Measurements from ENCODE around the gene MMP2.

MMP2 gene

DNA sequence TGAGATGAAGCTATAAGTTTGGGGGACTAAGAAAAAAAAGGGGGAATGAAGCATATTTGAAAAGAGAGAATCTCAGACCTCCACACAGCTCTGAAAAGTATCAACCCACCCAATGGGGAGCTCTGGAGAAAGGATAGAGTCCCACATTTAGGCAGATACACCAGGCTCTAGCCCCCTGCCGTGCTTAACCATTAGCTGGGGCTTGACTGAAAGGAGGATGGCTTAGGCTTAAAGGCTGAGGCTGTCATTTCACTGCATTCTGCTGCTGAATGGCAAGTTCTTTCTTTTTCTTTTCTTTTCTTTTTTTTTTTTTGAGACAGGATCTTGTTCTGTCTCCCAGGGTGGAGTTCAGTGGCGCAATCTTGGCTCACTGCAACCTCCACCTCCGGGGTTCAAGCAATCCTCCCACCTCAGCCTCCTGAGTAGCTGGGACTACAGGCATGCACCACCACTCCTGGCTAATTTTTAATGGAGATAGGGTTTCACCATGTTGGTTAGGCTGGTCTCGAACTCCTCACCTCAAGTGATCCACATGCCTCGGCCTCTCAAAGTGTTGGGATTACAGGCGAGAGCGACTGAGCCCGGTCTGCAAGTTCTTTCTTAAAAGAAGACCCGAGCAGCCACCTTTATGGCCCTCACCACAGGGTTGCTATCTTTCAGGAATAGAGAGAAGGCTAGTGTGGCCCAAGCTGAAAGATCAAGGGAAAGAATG, 9.0 kb upstream of the MMP2 start:
- DNase-seq, result no peak

DNA sequence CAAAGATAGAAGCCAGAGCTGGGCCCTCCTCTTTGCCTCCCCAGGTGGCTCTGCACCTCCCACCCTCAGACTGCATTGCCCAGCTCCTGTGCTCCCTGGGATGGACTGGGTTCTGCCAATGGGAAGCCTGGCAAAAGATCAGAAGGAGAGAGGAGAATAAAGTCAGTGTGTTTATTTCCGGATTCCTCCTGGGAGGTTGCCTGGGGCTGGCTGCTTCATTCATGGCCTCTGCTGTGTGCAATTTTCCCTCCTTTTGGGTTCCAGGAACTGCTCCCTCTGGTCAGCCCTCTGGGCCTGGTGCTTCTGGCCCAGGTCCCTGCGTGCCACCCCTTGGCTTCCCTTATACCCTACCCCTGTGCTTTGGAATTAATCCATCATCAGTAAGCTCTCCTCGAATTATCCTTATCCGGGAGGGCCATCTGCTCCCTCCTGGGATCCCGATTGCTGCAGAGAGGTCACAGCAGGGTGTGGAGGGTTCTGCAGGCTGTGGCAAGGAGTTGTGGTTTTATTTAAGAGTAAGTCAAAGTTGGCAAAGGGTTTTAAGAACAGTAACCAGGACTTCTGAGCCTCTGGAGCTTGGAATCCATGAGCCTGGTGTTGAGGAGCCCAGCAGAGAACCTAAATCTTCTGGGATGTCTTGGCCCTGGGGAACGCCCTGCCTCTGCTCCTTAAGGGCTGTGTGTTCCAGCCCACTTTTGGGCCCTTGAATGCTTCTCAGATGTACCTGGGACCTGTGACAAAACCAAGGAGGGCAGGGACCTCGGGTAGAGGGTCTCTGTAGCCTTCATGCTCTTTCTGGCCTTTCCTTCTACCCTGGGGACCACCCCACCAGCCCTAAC, 8.2 kb upstream of the MMP2 start:
- no peak for DNase-seq

DNA sequence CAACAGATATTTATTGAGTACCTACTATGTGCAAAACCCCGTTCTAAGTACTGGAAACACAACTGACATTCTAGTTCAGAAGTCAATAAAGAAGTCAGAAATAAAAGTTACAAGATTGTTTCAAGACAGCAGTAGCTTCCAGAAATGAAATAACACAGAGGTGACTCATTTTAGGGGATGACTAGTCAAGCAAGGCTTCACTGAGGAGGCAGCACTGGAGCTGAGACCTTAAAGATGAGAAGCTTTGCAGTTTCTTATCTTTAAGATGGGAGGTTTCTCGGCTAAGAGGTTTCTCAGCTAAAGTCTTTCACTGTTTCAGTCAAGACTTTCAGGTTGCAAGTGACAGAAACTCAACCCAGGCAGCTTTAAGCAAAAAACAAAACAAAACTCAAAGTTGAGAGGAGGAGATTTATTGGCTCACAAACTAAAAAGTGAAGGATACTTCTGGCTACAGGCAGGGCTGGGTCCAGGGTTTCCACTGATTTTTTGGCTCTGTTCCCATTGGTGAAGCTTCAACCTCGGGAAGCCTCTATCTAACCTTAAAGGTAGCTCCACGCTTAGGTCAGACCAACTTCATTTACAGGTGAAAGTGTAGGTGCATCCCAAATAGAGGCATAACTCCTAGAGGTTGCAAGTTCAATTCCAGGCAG, 7.4 kb upstream of the MMP2 start:
- DNase-seq, result no peak

DNA sequence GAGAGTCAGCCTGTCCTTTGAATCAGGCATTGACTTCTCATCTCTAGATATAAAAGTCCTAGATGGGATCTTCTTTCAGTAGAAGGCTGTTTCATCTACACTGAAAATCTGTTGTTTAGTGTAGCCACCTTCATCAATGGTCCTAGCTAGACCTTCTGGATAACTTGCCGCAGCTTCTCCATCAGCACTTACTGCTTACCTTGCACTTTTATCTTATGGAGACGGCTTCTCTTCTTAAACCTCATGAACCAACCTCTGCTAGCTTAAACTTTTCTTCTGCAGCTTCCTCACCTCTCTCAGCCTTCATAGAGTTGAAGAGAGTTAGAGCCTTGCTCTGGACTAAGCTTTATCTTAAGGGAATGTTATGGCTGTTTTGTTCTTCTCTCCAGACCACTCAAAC, 5.4 kb upstream of the MMP2 start:
- no peak for DNase-seq

DNA sequence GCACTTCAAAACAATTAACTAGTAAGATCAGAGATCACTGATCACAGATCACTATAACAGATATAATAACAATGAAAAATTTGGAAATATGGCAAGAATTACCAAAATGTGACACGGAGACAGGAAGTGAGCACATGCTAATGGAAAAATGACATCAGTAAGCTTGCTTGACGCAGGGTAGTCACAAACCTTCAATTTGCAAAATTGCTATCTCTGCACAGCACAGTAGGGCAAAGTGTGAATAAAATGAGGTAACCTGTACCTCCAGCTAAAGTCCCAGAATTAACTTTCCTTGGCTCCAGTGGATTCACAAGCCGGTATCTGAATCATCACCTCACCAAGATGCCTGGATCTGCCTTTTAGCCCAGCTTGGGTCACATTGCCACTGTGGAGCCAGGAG, 4.2 kb upstream of the MMP2 start:
- DNase-seq, result no peak

DNA sequence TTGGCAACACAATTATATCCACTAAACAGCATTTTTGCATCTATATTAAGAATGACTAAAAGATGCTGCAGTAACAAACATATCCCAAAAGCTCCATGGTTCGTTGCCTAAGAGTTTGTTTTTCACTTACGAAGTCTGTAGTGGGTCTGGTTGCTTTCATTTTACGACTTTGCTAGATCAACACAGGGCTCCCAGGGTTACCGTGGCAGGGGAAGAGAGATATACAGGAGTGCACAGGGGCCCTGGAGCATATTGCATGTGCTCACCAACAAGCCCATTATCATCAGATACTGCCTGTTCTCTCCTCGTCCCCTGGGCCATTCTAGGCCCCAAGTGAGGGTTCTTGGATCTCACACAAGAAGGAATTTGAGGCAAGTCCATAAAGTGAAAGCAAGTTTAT, 3.1 kb upstream of the MMP2 start:
- DNase-seq, result no peak

DNA sequence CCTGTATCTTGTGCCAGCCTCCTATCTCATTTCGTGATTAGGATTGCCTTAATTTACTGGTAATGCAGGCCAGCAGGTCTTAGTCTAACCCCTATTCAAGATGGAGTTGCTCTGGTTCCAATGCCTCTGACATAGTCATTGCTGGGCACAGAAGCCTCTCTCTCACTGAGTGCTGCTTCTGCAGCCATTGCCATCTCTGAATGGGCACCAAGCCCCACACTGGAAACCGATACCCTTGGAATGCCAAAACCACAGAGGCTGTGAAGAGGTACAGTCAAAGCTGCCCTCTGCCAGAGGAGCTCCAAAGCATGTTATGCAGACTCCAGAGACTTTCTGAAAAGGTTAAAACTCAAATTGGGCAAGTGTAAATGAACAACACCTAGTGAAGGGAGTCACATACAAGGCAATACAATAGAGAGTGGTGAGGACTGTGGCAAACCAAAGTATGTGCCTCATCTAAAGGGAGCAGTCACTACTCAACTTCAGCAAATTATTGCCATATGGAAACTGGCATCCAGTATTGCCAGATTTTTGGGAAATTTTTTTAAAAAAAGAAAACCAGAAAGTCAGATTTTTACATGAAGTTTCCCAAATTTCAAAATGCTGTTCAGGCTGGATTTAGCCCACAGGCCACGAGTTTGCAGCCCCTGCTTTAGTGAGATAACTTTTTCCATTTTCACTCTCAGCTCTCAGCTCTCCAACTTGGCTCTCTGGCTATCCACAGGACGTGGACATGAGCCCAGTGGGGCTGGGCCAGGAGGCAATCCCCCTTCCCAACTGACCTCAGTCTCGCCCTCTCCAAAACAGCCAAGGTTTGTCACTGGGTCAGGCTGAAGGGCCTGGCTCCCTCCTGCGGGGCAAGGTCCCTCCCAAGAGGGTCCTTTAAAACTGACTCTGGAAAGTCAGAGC, 2.1 kb upstream of the MMP2 start:
- no peak for DNase-seq

DNA sequence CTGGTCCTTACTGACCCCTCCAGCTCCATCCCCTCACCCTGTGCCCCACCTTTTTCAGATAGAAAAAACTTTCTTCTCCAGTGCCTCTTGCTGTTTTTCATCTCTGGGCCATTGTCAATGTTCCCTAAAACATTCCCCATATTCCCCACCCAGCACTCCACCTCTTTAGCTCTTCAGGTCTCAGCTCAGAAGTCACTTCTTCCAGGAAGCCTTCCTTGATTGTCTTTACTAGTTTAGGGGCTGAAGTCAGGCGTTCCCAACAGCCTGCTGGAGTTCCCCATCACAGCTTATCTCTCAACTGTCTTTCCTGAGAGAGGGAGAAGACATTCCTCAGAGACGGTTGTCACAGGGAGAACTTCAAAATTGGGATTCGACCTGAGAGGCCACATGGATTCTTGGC, 1.3 kb upstream of the MMP2 start:
- DNase-seq, result no peak

DNA sequence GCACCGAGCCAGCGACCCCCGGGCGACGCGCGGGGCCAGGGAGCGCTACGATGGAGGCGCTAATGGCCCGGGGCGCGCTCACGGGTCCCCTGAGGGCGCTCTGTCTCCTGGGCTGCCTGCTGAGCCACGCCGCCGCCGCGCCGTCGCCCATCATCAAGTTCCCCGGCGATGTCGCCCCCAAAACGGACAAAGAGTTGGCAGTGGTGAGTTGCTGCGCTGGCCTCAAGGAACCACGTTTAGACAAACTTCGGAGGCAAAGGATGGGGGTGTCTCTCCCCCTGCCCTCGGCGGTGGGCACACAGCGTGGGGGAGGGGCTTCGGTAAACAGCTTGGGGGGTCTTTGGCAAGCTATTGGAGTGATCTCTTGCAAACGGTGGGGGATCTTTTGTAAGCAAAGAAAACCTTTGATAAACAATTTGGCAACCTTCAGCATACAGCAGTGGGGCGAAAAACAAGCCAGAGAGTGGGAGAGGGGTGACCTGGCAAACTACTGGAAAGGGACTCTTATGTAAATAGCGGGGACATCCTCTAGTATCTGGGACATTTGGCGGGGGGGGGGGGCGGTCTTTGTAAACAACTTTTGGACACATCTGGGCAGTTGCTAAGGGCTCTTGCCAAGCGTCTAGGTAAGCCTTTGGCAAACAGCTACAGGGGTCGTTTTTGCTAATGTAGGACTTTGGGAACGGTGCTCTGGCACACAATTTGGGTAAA, 587 bp downstream of the MMP2 start:
- no peak for DNase-seq

DNA sequence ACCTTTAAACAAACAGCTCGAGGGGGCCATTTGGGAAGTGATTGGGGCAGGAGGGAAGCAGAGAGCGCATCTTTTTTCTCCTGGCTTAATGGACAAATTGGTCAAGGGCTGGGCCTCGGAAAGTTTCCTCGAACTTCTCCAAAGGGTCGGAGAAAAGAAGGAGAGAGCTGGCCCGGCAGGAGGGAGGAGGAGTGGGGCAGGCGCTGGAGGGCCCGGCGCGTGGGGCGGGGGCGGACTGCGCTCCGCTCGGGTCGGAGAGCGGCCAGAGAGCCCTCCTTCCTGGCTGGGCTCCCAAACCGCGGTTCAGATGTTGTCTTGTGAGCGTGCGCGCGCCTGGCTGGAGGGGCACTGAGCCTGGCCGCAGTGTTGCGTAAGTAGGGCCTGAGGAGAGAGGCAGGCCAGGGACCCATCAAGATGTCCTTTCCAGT, 1.2 kb downstream of the MMP2 start:
- DNase-seq, result no peak

DNA sequence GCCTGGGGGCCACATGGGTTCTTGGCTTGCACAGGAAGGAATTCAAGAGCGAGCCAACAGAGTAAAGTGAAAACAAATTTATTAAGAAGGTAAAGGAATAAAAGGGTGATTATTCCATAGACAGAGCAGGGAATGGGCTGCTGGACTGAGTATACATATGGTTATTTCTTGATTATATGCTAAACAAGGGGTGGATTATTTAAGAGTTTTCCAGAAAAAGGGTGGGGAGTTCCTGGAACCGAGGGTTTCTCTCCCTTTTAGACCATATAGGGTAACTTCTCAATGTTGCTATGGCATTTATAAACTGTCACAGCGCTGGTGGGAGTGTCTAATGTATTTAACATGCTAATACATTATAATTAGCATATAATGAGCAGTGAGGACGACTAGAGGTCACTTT, 2.0 kb downstream of the MMP2 start:
- no peak for DNase-seq

DNA sequence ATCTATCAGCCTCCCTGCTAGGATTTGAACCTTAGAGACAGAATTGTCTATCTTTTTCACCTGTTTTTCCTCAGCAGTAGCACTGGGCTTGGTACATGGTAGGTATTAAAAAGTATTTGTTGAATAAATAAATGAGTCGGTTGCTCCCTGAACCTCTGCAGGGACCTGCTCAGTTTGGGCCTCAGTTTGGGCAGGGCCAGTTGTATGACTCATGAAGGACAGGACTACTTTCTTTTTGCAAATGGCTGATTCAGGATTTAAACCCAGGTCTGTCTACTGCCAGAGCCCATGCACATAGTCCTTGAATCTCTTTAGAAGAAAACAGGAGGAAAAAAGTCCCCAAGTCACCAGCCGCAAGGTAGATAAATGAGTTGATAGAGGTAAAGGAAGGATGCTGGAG, 3.1 kb downstream of the MMP2 start:
- DNase-seq, result no peak

DNA sequence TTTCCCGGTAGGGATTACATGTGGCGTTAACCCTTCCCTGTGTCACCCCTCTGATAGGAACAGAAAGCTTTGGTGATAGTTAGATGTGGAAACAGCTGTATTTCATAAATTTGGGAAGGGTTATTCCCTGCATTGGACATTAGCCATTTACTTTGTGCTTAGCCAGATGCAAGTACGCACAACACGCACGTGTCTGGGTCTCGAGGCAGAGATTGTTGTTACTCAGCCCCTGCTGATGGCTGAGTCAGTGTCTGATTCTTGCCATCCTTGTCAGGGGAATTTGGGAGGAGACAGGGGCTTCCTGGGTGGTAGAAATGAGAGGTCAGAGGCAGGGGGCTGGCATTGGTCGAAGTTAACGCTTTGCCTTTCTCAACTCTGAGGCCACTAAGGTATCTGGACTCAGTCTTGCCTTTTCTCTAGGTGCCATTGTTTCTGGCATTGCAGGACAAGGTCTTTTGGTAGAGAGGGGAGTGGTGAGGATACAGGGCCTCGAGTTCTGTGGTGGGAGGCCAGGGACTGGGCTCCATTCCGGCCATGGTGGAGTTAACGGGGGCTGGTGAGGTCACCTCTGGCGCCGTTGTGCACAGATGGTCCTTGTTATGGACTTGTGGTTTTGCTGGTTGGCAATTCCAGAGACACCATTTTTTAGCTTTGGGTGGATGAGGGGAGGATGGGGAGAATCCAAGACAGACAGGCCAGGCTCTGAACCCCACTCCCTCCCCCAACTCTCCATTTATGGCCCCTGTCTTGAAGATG, 8.2 kb downstream of the MMP2 start:
- DNase-seq, result no peak

DNA sequence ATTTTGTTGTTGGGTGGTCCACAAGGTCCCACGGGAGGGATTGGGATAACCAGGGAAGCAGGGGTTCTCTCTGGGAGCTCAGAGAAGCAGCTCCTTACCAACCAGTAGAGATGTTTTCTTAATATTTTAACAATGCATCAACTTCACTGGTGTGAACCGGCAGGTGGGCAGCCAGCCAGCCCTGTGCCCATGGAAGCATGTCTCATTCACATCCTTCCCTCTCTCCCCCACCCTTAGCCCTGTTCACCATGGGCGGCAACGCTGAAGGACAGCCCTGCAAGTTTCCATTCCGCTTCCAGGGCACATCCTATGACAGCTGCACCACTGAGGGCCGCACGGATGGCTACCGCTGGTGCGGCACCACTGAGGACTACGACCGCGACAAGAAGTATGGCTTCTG, 9.3 kb downstream of the MMP2 start:
- no peak for DNase-seq

DNA sequence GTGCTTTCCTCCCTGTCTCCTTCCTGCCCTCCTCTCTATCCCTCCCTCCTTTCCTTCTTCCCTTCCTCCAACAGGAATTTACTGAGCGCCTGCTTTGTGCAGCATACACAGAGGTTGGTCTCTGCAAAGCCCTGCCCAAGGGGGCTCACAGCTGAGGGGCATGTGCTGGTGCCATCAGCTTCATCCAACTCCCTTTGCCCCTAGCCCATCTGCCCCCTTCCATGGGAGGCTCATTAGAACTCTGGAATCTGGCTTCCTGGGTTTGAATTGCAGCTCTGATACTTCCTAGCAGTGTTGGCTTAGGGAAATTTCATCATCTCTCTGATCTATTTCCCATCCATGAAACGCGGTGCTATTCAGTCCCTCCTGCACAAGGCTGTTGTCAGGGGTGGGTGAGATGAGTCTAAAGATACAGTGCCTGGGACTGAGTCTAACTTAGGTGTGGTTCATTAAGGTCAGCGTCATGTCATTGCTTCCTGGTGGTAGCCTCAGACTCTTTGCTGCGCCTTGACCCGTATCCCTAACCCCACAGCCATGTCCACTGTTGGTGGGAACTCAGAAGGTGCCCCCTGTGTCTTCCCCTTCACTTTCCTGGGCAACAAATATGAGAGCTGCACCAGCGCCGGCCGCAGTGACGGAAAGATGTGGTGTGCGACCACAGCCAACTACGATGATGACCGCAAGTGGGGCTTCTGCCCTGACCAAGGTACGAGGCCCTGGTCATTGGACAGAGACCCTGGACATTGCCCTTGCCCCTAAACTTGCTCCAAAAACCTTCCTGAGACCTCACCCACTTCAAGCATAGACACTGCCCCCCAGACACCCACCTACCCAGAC, 10.3 kb downstream of the MMP2 start:
- no peak for DNase-seq

DNA sequence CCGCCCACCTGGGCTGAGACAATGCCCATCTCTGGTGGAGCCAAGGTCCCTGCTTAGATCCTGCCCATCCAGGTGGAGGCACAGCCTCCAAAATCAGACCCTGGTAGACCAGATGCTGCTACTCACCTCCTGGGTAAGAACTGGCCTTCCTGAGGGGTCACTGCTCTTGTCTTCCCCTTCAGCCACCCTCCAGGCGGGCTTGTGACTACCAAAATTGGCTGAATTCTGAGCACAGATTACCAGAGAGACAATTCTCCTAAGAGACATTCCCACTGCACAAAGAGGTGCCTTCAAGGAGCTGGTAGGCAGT, 10.9 kb downstream of the MMP2 start:
- DNase-seq, result no peak

DNA sequence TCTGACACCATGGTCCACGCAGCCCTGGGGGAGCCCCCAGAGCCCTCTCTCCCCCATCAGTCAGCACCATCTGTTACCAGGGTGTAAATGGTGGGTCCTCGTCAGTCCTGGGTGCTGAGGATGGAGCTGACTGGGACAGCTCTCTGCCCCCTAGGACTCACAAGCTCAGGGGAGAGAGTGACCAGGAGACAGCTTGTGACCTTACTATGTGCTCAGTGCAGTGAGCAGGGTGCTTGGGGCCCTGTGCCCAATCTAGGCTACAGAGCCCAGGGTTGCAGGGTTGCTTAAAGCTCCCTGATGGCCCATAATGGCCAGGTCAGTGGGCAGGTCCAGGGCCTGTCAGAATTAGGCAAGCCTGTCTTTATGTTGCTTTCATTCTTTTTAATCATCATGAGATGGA, 11.3 kb downstream of the MMP2 start:
- no peak for DNase-seq

DNA sequence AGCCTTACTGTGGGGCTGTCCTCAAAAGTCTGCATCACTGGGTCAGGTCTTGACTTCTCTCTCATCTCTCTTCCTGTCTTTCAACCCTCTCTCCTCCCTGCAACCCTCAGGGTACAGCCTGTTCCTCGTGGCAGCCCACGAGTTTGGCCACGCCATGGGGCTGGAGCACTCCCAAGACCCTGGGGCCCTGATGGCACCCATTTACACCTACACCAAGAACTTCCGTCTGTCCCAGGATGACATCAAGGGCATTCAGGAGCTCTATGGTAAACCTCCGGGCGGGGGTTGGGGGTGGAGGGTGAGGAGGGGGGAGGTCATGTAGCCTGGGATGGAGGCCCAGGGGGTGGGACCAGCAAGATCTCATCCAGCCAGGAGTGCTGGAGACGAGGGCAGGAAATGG, 12.7 kb downstream of the MMP2 start:
- DNase-seq, result no peak

DNA sequence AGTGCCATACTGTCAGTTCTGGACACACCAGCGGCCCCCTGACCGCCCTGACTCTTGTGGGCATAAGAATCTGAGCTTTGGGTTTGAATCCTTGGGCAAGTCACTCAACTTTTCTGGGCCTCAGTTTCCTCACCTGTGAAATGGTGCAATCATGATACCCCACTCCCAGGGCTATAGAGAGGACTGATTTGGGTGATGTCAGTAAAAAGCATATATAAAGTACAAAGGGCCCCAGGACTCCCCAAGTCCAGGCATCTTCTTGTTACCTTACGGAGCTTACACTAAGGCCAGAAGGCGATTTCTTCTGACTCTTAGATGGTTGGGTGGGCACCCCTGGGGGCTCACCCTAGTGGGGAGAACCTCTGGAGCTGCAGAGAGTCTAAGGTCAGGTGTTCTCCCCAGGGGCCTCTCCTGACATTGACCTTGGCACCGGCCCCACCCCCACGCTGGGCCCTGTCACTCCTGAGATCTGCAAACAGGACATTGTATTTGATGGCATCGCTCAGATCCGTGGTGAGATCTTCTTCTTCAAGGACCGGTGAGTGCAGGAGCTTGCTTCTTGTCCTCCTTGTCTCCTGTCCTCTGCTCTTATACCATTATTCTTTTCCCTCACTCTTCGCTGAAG, 13.9 kb downstream of the MMP2 start:
- DNase-seq, result no peak

DNA sequence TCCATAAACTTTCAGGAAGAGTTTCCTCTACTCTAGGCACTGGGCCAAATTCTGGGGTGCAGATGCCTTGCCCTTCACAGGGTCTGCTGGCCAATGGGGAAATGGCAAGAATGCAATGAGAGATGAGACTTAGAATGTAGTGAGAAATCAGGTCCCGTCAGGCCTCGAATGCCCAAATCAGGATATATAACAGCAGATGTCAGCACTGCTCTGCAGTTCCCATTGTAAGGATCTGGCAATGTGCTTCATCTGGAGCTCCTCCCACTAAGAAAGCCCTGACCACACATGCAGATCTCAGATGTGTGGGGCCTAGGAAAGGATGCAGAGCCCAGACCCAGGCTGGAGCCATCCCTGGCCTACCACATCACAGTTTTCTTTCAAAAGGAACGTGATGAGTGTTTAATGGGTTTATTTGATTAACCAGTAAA, 16.0 kb downstream of the MMP2 start:
- no peak for DNase-seq
